SK-N-SH (cell line): ENCODE measurements around the gene CELSR3.

Experiments used
- CTCF ChIP-seq: fragments of 200-600 bp; sonication (generic); IDR thresholded peaks from 2 replicates; pipeline ENCODE4 v1.6.1; 2017; ENCODE audit warnings: antibody characterized with exemption, mild to moderate bottlenecking, moderate library complexity
- FOXJ3 ChIP-seq: sonication (generic); formaldehyde crosslinking; IDR thresholded peaks from 2 replicates; pipeline ENCODE4 v1.5.1; 2020; ENCODE audit warnings: mild to moderate bottlenecking, missing genetic modification reagents
- IRF3 ChIP-seq: fragments of 150-350 bp; IDR thresholded peaks from 2 replicates; pipeline ENCODE4 v1.6.1; 2016; ENCODE audit warnings: mild to moderate bottlenecking, low read depth, low read length
- MXI1 ChIP-seq: IDR thresholded peaks from 2 replicates; pipeline ENCODE4 v1.6.1; 2012; ENCODE audit warnings: mild to moderate bottlenecking, low read depth, low read length, improper control_type of control experiment
- REST ChIP-seq: IDR thresholded peaks from 2 replicates; pipeline ENCODE4 v1.6.1; 2012; ENCODE audit warnings: mild to moderate bottlenecking, low read depth, low read length, moderate library complexity
- SIN3A ChIP-seq: IDR thresholded peaks from 2 replicates; pipeline ENCODE4 v1.6.1; 2012; ENCODE audit warnings: low read depth, mild to moderate bottlenecking, low read length, moderate library complexity, borderline replicate concordance
- TAF1 ChIP-seq: IDR thresholded peaks from 2 replicates; pipeline ENCODE4 v1.6.1; 2012; ENCODE audit warnings: low read depth, mild to moderate bottlenecking, low read length, moderate library complexity, borderline replicate concordance
- YY1 ChIP-seq: IDR thresholded peaks from 2 replicates; pipeline ENCODE4 v1.4.0; 2012; ENCODE audit warnings: low read depth, mild to moderate bottlenecking

- no peak for TF ChIP-seq REST
- no peak for TF ChIP-seq CTCF
- TF ChIP-seq IRF3, result no peak
- no peak for TF ChIP-seq FOXJ3 (CRISPR knock-in tag)
- no peak for TF ChIP-seq MXI1
- no peak for TF ChIP-seq YY1
- no peak for TF ChIP-seq SIN3A
- TF ChIP-seq TAF1, result no peak
Measured at GRCh38 chr3:48631516-48632448, 30.9 kb downstream of the CELSR3 start.
